Mucosa of descending colon (tissue), 3 donors: ENCODE data around the gene TTBK1. TPM values are rescaled to one million over a fixed set of nuclear protein-coding genes. Genes with fewer than 3 reads are reported as not detected.

ENCODE experiments used
- ATAC-seq: fragments of 200-7000 bp; cut with Tn5 transposase; one replicate; pipeline ENCODE4 v1.9.1; 2020; ENCODE audit warnings: mild to moderate bottlenecking, moderate library complexity
- DNase-seq, 3 donors: peaks; one replicate each; pipeline ENCODE4 v3.0.0-alpha.2; 2020
- H3K36me3 ChIP-seq: fragments of 200-600 bp; one replicate; pipeline ENCODE4 v1.8.0; 2021; ENCODE audit warnings: low read depth, mild to moderate bottlenecking
- H3K4me1 ChIP-seq: fragments of 200-600 bp; one replicate; pipeline ENCODE4 v1.8.0; 2021; ENCODE audit warnings: low read depth, mild to moderate bottlenecking
- H3K4me3 ChIP-seq: fragments of 200-600 bp; one replicate; pipeline ENCODE4 v1.8.0; 2021; ENCODE audit warnings: mild to moderate bottlenecking
- H3K9me3 ChIP-seq: fragments of 200-600 bp; one replicate; pipeline ENCODE4 v1.8.0; 2021; ENCODE audit warnings: mild to moderate bottlenecking
- CTCF ChIP-seq: fragments of 200-600 bp; IDR thresholded peaks from one replicate; pipeline ENCODE4 v1.8.0; 2022; ENCODE audit warnings: antibody characterized with exemption, mild to moderate bottlenecking
- intact Hi-C, 2 donors: fragments of 100-400 bp; cut with DNase I in 1 of 2; cut with micrococcal nuclease in 1 of 2; formaldehyde crosslinking; loops; one replicate each; pipeline versions ENCODE4 v1.11.0 to v1.11.1; 2022; cut with DNase I, micrococcal nuclease
- total RNA-seq, 3 donors: library from RNA; stranded (reverse); fragmentation: NEBNext Ultra II Directional in 2 of 3; extraction: Animal tissue kit (Norgen Biotek cat#: 25700) in 2 of 3; gene quantifications; one replicate each; pipeline versions ENCODE4 v1.2.1 to v1.2.4, GENCODE V29; 2021 to 2023
- donor health status: DM: no; HTN: no; CAD: no; lungs with moderate emphysema.
- donor health status: DM: no; HTN: no; CAD: no.
- donor health status: DM: no; HTN: yes; CAD: no.

TTBK1 gene
- total RNA-seq, 3 donors from 2014 or later: 0.24 to 0.95 (median 0.93) TPM

- Histone ChIP-seq H3K9me3 (no peaks in the 10 kb centered on the region), H3K36me3 (no peaks in the 10 kb centered on the region), H3K4me1 (no peaks in the 10 kb centered on the region), H3K4me3 (no peak overlapping the region)
- ATAC-seq (no peak), DNase-seq (no peak)
- intact Hi-C loops: no loop called here
- TF ChIP-seq CTCF: no peak
These were observed 64.3 kb downstream of the TTBK1 start for GRCh38 chr6:43307451-43308100.

- peak in 1 of 3 donors; percentile 63 for DNase-seq
- intact Hi-C loops: no loop called here
- peak; percentile 73 for ATAC-seq
- no peaks in the 10 kb centered on the region for H3K36me3 ChIP-seq
- H3K4me3 ChIP-seq: no peak within 1 kb of the TSS
- H3K9me3 ChIP-seq: no peaks in the 10 kb centered on the region
- no peaks in the 10 kb centered on the region for H3K4me1 ChIP-seq
- no peak for TF ChIP-seq CTCF
These were observed 65.1 kb downstream of the TTBK1 start, which contains the start of gene CRIP3 for GRCh38 chr6:43308101-43308989. Gene CRIP3 (minus strand): TSS chr6:43308826. CDS start chr6:43308792, 34 bp downstream.

GRCh38 chr6:43308990-43309477 lies 65.8 kb downstream of the TTBK1 start:
- intact Hi-C loops: no loop called here
- DNase-seq: no peak
- Histone ChIP-seq H3K4me1 (no peaks in the 10 kb centered on the region), H3K36me3 (no peaks in the 10 kb centered on the region), H3K4me3 (no peak overlapping the region), H3K9me3 (no peaks in the 10 kb centered on the region)
- TF ChIP-seq CTCF: no peak
- no peak for ATAC-seq

- Histone ChIP-seq H3K9me3 (no peaks in the 10 kb centered on the region), H3K4me1 (no peaks in the 10 kb centered on the region), H3K36me3 (no peaks in the 10 kb centered on the region), H3K4me3 (no peak overlapping the region)
- no peak for TF ChIP-seq CTCF
- DNase-seq (no peak), ATAC-seq (no peak)
- intact Hi-C loops: no loop called here
These were observed 66.9 kb downstream of the TTBK1 start for GRCh38 chr6:43310134-43310533.

GRCh38 chr6:43310624-43311023 lies 67.3 kb downstream of the TTBK1 start:
- DNase-seq (no peak), ATAC-seq (no peak)
- Histone ChIP-seq H3K4me3 (no peak overlapping the region), H3K36me3 (no peaks in the 10 kb centered on the region), H3K9me3 (no peaks in the 10 kb centered on the region), H3K4me1 (no peaks in the 10 kb centered on the region)
- TF ChIP-seq CTCF: no peak
- intact Hi-C loops: no loop called here
